COLO829 (cell line): ENCODE results near the gene HTD2.
"Not testable (repeated sequence)": the region's sequence is repeated elsewhere in the genome, so short reads cannot be mapped to it uniquely, and the experiment has no call there.

Experiments
- DNase-seq: peaks from one replicate; pipeline ENCODE4 v3.0.0; 2012; ENCODE audit warnings: low spot score

Gene HTD2

GRCh38 chr3:58332575-58333188 lies 26.4 kb downstream of the HTD2 start, which contains the start of gene PXK:
Gene PXK, plus strand, starts transcription at chr3:58332892. Its CDS starts 97 bp downstream, at chr3:58332989.
- DNase-seq: peak; percentile 37

GRCh38 chr3:58333206-58334012 lies 27.1 kb downstream of the HTD2 start:
- peak; percentile 32 for DNase-seq

GRCh38 chr3:58334013-58334321 lies 27.6 kb downstream of the HTD2 start:
- peak; percentile 85 for DNase-seq

- DNase-seq: no peak
These were observed 28.2 kb downstream of the HTD2 start for GRCh38 chr3:58334506-58334884.

GRCh38 chr3:58335652-58335947 lies 29.3 kb downstream of the HTD2 start:
- no peak for DNase-seq

GRCh38 chr3:58336135-58336882 lies 30.0 kb downstream of the HTD2 start:
- DNase-seq: no peak

- DNase-seq: no peak
These were observed 30.9 kb downstream of the HTD2 start for GRCh38 chr3:58337190-58337589.

GRCh38 chr3:58339146-58339545 lies 32.8 kb downstream of the HTD2 start:
- DNase-seq: not testable (repeated sequence)

- DNase-seq: no peak
These were observed 34.4 kb downstream of the HTD2 start for GRCh38 chr3:58340594-58341244.

GRCh38 chr3:58341376-58341775 lies 35.1 kb downstream of the HTD2 start:
- no peak for DNase-seq

GRCh38 chr3:58342676-58343075 lies 36.4 kb downstream of the HTD2 start:
- no peak for DNase-seq

- DNase-seq: no peak
These were observed 39.1 kb downstream of the HTD2 start for GRCh38 chr3:58345457-58345856.

- DNase-seq: no peak
These were observed 40.0 kb downstream of the HTD2 start for GRCh38 chr3:58346368-58346767.

GRCh38 chr3:58347984-58348383 lies 41.7 kb downstream of the HTD2 start:
- DNase-seq: no peak

- DNase-seq: no peak
These were observed 43.7 kb downstream of the HTD2 start for GRCh38 chr3:58349792-58350626.

GRCh38 chr3:58350627-58351013 lies 44.3 kb downstream of the HTD2 start:
- no peak for DNase-seq

- no peak for DNase-seq
These were observed 45.6 kb downstream of the HTD2 start for GRCh38 chr3:58351920-58352319.

GRCh38 chr3:58352626-58353025 lies 46.3 kb downstream of the HTD2 start:
- no peak for DNase-seq

- no peak for DNase-seq
These were observed 47.6 kb downstream of the HTD2 start for GRCh38 chr3:58353722-58354553.

GRCh38 chr3:58355179-58355578 lies 48.9 kb downstream of the HTD2 start:
- no peak for DNase-seq

- no peak for DNase-seq
These were observed 49.7 kb downstream of the HTD2 start for GRCh38 chr3:58356054-58356453.
